Tibial nerve (tissue), 3 donors: ENCODE data around the gene SDK2.

Experiments used
- POLR2A ChIP-seq, 2 donors: fragments of 450-650 bp; IDR thresholded peaks; one replicate each; pipeline ENCODE4 v1.6.1; 2017; ENCODE audit warnings: antibody characterized with exemption in 2 of 2, mild to moderate bottlenecking in 2 of 2, moderate library complexity in 2 of 2
- TF ChIP-seq, protein P1 (sequence below), 5 experiments: fragments of 200-600 bp in 3 of 5; fragments of 450-650 bp in 2 of 5; sonication (generic) in 3 of 5; IDR thresholded peaks; one replicate each; pipeline ENCODE4 v1.5.1; 2016 to 2019; ENCODE audit warnings: antibody characterized with exemption in 5 of 5, mild to moderate bottlenecking in 3 of 5, moderate library complexity in 2 of 5

DNA sequence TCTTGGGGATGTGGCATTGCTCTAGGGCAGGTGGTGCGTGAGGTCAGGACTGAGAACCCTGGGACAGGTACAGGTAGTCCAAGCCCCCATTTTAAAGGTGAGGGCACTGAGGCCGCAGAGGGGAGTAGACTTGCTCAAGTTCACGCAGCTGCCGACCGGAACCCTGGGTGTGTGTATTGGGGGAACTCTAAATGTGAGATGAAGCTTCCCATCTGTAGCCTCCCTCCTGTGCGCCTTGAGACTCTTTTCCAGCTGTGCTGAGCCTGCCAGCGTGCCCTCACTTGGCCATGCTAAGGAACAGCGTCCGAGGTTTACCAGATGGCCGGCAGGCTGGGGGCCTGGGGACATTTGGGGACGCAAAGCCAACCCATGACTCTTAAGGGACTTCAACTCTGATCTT lies 253.4 kb downstream of the SDK2 start:
- no peak for TF ChIP-seq POLR2A (IDR thresholded peaks at IDR 0.05)
- TF ChIP-seq, protein P1, sequence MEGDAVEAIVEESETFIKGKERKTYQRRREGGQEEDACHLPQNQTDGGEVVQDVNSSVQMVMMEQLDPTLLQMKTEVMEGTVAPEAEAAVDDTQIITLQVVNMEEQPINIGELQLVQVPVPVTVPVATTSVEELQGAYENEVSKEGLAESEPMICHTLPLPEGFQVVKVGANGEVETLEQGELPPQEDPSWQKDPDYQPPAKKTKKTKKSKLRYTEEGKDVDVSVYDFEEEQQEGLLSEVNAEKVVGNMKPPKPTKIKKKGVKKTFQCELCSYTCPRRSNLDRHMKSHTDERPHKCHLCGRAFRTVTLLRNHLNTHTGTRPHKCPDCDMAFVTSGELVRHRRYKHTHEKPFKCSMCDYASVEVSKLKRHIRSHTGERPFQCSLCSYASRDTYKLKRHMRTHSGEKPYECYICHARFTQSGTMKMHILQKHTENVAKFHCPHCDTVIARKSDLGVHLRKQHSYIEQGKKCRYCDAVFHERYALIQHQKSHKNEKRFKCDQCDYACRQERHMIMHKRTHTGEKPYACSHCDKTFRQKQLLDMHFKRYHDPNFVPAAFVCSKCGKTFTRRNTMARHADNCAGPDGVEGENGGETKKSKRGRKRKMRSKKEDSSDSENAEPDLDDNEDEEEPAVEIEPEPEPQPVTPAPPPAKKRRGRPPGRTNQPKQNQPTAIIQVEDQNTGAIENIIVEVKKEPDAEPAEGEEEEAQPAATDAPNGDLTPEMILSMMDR (IDR thresholded peaks at IDR 0.05) = no peak
